NCI-H2107 (cell line): Measurements from ENCODE around the gene ESRRG.

ENCODE experiments used
- DNase-seq: peaks from one replicate; lab custom pipeline; 2025; lab: John Stamatoyannopoulos, UW

Gene ESRRG

DNA sequence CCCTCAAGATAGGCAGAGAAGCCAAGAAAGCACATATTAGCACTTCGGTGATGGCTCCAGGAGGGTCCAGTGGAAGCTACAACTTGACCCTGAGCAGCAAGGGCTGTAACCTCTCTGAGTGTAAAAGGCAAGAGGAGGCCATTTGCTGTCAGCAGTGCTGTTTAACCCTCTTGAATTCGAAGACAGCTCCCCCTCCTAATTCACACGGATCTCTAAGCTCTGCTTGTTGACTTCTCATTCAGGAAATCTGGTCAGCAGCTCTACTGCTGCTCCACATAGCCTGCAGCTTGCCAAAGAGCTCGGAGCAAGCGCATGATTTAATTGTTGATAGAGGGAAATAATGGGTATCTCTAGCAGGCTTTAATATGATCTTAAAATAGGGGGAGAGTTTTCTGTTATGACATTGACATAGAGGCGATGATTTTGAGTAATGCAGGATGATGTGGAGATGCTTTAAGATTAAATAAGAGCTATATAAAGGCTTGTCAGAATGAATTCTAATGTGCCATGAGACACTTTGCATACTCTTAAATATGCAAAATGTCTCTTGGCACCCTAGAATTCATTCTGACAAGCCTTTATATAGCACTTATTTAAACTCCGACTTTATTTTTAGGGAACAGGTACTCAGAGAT lies 220.6 kb downstream of the ESRRG start:
- DNase-seq, result no peak

DNA sequence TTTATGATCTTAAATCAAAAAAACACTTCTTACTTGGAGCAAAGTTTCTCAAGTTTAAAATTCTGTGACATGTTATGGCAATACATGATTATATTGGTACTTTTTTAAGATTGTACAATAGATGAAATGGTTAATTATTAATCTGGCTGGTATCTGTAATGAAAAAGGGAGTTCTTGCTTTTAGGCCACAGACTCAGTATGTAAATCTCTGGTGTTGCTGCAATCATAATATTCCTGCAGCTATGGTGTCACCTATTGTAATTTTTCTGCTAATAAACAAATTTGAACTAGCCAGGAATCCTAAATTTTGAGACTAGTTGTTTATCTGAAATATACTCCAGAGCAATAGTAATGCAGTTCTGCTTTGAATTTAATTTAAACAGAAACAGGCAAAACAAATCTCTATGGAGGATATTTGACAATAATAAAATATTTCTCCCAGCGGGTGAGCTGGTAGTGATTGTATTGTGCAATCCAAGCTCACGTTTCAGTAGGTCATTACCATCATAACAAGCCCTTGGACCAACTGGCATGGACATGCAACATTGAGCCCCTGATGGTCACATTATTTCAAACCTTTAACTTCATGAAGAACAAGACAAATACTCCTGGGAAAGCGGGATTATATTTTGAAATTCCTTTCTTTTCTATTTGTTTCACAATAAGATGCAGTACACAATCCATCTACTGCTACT lies 222.8 kb downstream of the ESRRG start:
- DNase-seq, result no peak

DNA sequence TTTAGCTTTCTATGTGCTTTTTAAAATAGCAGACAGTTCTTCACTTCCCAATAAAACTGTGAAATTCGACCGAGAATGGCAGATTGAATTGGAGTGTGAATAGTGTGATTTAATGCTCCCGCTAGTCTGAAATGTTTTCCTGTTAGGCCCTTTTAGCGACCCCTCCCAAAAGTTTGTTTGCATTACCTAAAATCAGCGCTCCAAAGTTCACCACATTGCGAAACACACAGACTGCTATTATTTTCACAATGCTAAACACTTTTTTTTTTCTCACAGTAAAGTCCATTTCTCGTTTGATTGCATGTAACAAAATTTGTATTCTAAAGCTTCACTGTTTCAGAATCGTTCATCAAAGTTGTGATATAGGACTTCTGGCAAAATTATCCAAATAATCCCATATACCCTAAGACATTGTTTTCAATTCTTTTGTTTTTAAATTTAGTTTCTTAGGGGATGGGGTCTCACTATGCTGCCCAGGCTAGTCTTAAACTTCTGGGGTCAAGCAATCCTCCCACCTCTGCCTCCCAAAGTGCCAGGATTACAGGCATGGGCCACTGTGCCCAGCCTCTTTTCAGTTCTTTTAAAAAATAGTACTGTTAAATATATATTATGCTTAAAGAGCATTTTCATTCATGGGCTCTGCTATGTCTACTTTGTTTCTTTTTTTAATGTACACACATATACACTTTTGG lies 223.5 kb downstream of the ESRRG start:
- DNase-seq, result no peak

DNA sequence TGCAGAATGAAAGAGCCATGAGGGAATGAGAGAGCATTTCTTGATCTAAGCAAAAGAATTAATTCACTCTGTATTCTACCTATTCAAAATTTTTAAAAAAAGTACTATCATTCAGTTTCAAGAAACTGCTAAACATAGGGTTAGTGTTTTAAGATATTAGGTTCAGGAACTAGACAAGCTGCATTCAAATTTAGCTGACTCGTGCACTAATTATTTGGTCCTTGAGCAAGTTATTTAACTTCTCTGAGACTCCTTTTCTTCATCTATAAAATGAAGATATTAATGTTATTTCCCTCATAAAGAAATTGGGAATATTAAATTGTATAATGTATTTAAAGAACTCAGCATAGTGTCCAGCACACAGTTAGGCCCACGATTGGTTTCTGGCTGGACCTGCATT lies 225.0 kb downstream of the ESRRG start:
- DNase-seq, result no peak

DNA sequence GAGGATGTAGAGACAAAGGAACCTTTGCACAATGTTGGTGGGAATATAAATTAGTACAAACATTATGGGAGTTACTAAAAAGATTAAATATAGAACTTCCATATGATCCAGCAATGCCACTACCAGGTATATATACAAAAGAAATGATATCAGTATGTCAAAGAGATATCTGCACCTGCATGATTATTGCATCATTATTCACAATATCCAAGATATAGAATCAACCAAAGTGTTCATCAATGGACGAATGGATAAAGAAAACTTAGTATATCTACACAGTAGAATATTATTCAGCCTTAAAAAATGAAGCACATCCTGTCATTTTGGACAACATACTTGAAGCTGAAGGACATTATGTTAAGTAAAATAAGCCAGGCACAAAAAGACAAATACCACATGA lies 238.2 kb downstream of the ESRRG start:
- DNase-seq, result no peak

DNA sequence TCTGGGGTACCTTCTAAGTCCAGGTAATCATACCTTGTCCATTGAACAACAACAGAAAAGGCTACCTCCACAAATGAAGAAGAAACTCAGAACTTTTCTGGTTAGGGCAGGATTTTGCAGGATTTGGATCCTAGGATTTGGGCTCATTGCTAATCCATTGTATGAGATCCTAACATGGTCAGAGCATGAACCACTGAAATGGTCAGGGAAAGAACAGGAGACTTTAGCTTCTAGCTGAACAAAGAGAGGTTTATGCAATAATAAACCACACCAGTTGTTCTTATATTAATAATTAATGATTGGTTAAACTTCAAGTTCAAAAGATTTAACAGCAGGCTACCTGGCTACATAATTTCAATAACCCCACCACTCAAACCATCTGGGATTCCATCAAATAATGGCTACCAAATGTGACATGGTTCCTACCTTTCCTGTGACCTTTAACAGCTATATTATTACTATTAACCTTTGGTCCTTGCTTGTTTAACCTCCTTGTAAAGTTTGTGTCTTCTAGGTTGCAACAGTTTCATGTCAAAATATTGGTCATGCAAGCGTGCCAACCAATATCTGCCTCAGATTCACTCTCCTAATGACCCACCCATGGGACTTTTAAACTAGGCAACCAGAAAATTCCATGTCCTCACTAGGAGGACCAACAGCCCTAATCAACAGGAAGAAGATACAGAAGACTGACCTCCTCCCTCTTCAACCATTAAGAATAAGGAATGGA lies 239.4 kb downstream of the ESRRG start:
- DNase-seq, result no peak

DNA sequence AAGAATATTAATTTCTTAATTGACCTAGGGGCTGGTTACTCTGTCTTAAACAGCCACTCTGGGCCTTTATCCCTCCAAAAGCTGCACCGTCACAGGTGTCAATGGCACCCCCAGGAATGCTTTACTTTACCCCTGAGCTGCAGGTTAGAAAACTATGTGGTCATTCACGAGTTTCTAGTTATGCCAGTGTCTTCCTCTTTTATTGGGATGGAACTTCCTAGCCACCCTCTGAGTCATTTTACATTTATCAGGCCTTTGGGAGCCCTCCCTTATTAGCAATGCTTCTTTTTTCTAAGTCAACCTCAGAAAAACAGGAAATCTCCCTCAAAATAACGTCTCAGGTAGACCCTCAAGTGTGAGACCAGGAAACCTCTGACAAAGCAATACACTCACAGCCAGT lies 240.6 kb downstream of the ESRRG start:
- no peak for DNase-seq

DNA sequence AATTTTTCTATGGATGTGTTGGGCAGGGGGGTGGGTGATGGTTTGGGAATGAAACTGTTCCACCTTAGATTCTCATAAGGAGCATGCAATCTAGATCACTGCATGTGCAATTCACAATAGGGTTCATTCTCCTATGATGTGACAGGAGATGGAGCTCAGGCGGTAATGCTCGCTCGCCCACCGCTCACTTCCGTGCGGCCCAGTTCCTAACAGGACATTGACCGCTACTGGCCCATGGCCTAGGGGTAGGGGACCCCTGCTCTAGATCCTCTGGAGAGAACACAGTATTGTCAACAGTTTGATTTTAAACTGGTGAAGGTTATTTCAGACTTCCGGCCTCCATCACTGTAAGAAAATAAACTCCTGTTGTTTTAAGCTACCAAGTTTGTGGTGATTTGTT lies 245.0 kb downstream of the ESRRG start:
- DNase-seq, result no peak

DNA sequence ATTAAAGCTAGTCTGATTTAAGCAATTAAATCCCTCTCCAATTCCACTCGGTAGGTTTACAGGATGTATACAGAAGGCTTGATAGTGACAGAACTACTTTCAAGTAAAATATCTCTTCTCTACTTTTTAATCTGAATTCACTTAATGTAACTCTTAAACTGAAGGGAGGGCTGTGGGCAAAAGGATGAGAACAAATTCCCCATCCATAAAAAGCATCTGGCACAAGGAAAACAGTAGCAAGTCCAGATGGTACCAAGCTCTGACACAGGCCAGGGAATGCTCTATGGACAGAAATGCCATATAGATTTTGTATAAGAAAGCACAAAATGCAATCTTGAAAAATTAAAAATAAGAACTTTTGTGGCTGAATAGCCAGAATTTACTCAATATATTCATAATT lies 246.9 kb downstream of the ESRRG start:
- no peak for DNase-seq

DNA sequence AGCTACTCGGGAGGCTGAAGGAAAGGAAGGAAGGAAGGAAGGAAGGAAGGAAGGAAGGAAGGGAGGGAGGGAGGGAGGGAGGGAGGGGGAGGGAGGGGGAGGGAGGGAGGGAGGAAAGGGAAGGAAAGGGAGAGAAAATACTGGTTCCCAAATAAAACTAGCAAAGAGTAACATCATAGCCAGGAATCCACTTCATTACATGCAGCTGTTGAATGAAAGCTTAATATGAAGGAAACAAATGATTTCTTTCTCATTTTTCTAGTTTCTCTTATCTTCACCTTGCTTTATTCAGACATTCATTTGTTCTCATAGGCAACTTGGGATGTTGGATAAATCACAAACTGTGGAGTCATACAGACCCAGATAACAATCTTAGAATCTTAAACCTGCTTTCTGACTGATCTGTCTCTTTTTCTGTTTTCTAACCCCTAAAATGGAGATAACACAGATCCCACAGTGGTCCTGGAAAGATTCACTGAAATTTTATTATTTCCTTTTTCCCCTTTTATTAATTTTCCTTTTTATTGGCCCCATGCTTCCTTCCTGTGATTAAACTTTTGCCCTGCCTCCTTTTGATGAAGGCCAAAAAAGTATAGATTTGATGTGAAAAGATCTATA lies 247.5 kb downstream of the ESRRG start:
- DNase-seq, result no peak

DNA sequence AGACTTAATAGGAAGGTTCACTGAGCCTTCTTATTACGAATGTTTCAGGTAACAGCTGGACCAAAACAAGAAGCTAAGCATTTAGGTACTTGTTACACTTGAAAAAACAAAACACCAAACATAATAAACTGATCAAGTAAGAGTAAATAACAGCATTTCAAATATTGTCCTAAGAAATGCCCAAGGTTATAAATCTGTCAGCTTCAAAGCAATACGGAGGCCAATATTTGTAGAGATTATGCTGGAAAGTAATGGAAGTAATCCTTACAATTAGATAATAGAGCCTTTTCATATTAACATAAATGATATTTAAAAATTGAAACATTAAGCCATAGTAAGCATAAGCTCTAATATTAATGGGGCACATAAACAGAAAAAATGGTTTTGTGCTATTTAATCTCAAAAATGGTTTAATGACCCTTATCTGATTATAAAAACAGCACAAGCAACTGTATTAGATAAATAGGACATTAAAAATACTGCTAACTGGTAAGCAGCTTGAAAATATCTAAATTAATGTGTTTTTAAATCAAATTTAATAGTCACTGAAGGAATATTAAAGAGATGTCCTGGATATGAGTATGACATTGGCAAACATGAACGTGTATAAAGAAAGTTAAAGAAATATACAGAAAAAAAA lies 256.9 kb downstream of the ESRRG start:
- DNase-seq, result no peak

DNA sequence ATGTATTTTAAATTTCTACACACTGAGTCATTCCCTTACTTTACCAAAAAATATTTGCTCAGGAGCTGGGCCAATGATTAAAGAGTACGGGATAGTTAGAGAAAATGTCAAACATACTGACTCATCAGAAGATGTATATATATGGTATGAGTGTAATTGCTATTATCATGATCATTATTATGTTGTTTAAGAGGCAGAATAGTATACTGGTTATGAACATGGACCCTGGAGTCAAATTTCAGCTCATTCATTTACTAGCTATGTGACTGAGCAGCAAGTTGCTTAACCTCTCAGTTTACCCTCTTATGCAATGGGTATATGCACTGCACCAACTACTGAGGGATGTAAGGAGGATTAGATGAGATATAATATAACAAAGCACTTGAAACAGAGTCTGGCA lies 258.7 kb downstream of the ESRRG start:
- DNase-seq, result no peak

DNA sequence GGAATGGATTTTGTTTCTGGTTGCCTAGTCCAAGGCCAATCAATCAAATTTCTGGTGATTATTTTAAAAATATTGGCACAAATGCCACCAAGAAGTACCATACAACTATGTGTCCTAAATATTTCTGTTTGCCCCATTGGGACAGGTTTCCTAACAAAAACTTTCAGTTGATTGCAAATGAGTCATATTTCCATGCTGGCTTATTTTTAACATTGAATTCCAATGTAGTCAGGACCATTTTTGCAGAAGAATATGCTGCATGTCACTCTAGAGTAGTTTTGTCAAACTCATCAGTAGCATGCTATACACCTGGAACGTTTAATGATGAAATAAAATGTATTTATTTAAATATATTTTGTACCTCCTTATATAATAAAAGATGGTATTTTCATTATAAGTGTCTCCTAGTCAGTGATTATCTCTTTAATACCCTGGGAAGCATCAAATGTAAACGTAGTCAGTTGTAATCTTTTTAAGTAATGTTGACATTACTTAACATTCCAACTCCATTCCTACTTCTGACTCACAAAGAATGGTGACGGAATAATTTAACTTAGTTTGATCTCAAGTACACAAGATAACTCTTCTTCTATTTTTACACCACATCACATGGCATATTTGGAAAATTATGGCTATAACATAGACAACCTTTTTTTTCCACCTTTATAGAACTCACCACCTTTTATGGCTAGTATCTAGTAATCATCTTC lies 261.0 kb downstream of the ESRRG start:
- DNase-seq, result no peak

DNA sequence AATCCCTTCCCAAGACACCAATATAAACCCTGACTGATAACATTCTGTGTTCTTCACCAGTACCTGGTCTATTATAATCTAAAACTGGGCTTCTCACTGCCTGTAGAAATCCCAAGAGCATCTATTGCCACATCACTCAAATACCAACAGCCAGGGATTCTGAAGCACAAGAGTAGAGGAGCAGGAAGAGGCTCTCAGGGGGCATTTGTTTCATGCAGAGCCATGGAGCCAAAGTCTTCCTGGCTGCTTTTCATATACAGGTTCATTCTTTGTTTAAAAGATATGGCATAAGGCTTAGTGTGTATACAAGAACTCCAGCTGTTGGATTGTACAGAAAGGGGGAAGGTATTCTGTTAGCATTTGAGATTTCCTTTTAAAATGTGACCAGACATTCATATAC lies 261.8 kb downstream of the ESRRG start:
- no peak for DNase-seq

DNA sequence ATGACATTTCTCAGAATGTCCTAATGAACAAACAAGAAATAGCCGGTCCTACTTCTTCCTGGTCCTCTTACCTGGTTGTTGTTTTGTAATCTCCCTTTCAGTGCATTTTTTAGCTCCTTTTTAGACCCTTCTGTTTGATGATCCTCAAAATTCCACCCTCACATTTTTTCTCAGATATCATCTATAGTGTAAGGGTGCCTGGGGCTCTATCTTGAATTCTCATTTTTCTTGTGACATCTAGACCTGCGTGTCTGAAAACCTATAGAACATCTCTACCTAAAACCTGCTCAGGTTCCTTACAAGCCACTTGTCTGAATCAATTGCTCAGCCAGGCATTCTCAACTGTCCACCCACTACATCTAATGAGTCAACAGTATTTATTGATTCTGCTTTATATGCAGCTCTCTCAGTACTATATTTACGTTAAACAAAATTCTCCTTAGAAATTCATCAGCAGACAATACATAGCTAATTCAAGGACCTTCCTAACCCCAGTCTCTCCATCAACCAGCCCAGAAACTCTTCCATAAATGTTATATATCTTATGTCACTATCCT lies 263.5 kb downstream of the ESRRG start:
- no peak for DNase-seq

DNA sequence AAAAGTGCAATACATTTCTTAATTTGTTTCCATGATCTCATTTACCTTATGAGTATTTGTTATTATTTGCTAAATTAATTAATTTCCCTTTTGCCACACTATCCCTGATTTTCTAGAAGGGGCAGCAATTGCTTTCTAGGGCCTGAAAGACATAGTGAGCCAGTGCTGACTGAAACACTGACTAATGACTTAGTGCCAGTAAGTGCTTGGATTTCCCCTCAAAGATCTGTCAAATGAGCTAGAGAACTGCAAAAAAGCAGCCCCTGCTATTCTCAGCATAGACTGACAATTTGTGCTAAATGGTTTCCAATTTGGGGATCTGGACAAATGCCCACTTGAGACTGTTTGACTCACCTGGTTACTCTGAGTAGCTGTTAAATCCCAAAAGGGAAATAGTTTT lies 264.4 kb downstream of the ESRRG start:
- DNase-seq, result no peak

DNA sequence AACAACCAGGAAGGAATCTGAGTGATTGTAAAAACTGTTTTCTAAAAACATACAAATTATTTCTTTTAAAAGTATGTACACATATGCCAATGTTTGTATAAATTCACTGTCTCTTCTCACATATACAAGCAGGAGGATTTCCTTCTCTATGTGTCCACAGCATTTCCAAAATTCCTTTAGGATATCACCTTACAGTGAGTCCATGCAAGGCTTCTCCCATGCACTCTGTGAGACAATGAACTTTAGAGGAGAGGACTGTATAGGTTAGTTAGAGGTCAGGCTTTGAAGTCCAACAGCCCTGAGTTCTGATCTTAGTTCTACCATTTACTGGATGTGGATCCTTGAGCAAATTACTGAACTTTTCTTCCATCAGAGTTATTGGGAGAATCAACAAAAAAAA lies 265.9 kb downstream of the ESRRG start:
- no peak for DNase-seq

DNA sequence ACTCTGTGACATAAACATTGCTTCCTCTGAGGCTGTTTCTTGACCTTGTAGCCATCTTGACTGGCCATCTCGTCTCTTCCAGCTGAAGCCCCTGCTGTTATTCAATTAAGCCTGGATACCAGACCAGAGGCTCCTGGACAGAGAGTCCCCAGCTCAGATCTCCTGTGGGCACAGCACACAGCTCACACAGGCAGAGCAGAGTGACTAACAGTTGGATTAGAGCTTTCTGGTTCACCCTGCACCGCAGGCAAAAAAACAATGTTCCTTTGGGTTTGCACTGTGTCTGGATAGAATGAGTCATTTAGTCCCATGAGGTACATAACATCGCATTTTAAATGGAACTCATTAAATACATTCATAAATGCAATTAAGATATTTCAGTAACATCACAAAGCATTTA lies 266.5 kb downstream of the ESRRG start:
- DNase-seq, result no peak

DNA sequence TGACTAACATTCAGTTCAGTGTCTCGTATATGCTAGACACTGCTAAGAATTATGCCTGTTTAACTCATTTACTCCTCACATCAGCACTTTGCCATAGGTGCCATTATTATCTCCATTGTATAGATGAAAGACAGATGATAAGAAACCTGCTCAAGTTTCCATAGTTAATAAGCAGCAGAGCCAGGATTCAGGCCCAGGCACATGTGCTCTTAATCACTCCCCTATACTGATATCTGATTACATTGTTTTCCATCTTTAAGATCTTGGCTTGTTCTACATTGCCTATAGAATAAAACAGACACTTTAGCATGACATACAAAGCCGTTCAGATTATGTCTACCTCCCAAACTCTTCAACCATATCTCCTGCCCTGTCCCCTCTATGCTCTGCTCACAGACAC lies 269.5 kb downstream of the ESRRG start:
- no peak for DNase-seq
